Coronary artery (tissue), 2 donors: ENCODE results near the gene HERC5.
"Not testable (repeated sequence)": the region's sequence is repeated elsewhere in the genome, so short reads cannot be mapped to it uniquely, and the experiment has no call there.

Source experiments
- DNase-seq: peaks from one replicate; pipeline ENCODE4 v3.0.0-alpha.2; 2017; ENCODE audit warnings: low spot score
- H3K27ac ChIP-seq, 2 donors: fragments of 200-600 bp; sonication (generic); one replicate each; pipeline ENCODE4 v1.5.1; 2016 to 2019
- H3K4me3 ChIP-seq: fragments of 200-600 bp; sonication (generic); 2 replicates; pipeline ENCODE4 v1.5.1; 2016; ENCODE audit warnings: mild to moderate bottlenecking, moderate library complexity
- CTCF ChIP-seq: fragments of 200-600 bp; sonication (generic); IDR thresholded peaks from one replicate; pipeline ENCODE4 v1.5.1; 2019; ENCODE audit warnings: antibody characterized with exemption

The HERC5 gene

GRCh38 chr4:88537709-88538108 is 80.8 kb downstream of the HERC5 start:
- DNase-seq: no peak
- no peak overlapping the region for H3K4me3 ChIP-seq
- TF ChIP-seq CTCF: no peak

GRCh38 chr4:88539322-88540068 is 82.6 kb downstream of the HERC5 start:
- H3K4me3 ChIP-seq, H3K27ac ChIP-seq, DNase-seq: not testable (repeated sequence)

More at GRCh38 chr4:88537709-88538108, 80.8 kb downstream of the HERC5 start:
- H3K27ac ChIP-seq: no peak overlapping the region

- Histone ChIP-seq H3K27ac (no peak overlapping the region), H3K4me3 (no peak overlapping the region)
- no peak for DNase-seq
- no peak for TF ChIP-seq CTCF
Measured at GRCh38 chr4:88549815-88550214, 92.9 kb downstream of the HERC5 start.
